ENCODE measurements around the gene TMEM123. TPM values are rescaled to one million over a fixed set of nuclear protein-coding genes. Genes with fewer than 3 reads are reported as not detected.

The TMEM123 gene
- total RNA-seq, 1 donor: 91.9 TPM

- no peak overlapping the region for H2AFZ ChIP-seq (ENCODE audit: low read length)
- no peak overlapping the region for H3K4me3 ChIP-seq (ENCODE audit: insufficient read depth, low read length)
- H3K4me1 ChIP-seq (ENCODE audit: insufficient read depth, low read length): peaks cover 8% of the 10 kb centered on the region
- H3K9me3 ChIP-seq (ENCODE audit: low read depth, low read length): no peaks in the 10 kb centered on the region
- DNase-seq (ENCODE audit: insufficient read length, low spot score, missing footprints): no peak
- H3K4me2 ChIP-seq (ENCODE audit: insufficient read depth, low read length): no peak overlapping the region
- H3K79me2 ChIP-seq (ENCODE audit: insufficient read depth, low read length): peaks cover 45% of the 10 kb centered on the region
- no peak for TF ChIP-seq CTCF (IDR thresholded peaks at IDR 0.05; ENCODE audit: extremely low read depth, low read depth, low read length)
- peaks cover 58% of the 10 kb centered on the region for H3K36me3 ChIP-seq (ENCODE audit: insufficient read depth, low read length)
- no peaks in the 10 kb centered on the region for H3K27me3 ChIP-seq (ENCODE audit: insufficient read depth, low read length)
- no peak overlapping the region for H3K27ac ChIP-seq (ENCODE audit: low read depth, low read length)
- no peaks in the 10 kb centered on the region for H4K20me1 ChIP-seq (ENCODE audit: insufficient read depth, low read length)
Observed at GRCh38 chr11:102399189-102399588, 53.4 kb downstream of the TMEM123 start.

GRCh38 chr11:102398297-102398696 lies 54.3 kb downstream of the TMEM123 start:
- Histone ChIP-seq H4K20me1 (ENCODE audit: insufficient read depth, low read length) (peaks cover 1% of the 10 kb centered on the region), H3K9me3 (ENCODE audit: low read depth, low read length) (no peaks in the 10 kb centered on the region), H3K4me2 (ENCODE audit: insufficient read depth, low read length) (no peak overlapping the region), H3K79me2 (ENCODE audit: insufficient read depth, low read length) (peaks cover 51% of the 10 kb centered on the region), H2AFZ (ENCODE audit: low read length) (no peak overlapping the region), H3K4me1 (ENCODE audit: insufficient read depth, low read length) (peaks cover 8% of the 10 kb centered on the region), H3K4me3 (ENCODE audit: insufficient read depth, low read length) (no peak overlapping the region), H3K36me3 (ENCODE audit: insufficient read depth, low read length) (peaks cover 61% of the 10 kb centered on the region), H3K27me3 (ENCODE audit: insufficient read depth, low read length) (no peaks in the 10 kb centered on the region), H3K27ac (ENCODE audit: low read depth, low read length) (no peak overlapping the region)
- TF ChIP-seq CTCF (IDR thresholded peaks at IDR 0.05; ENCODE audit: extremely low read depth, low read depth, low read length): no peak
- DNase-seq (ENCODE audit: insufficient read length, low spot score, missing footprints): no peak

- peaks cover 8% of the 10 kb centered on the region for H3K4me1 ChIP-seq (ENCODE audit: insufficient read depth, low read length)
Observed at GRCh38 chr11:102396708-102397563, 55.6 kb downstream of the TMEM123 start.

More at GRCh38 chr11:102396708-102397563, 55.6 kb downstream of the TMEM123 start:
- Histone ChIP-seq H3K36me3 (ENCODE audit: insufficient read depth, low read length) (peaks cover 67% of the 10 kb centered on the region), H4K20me1 (ENCODE audit: insufficient read depth, low read length) (peaks cover 10% of the 10 kb centered on the region), H2AFZ (ENCODE audit: low read length) (no peak overlapping the region), H3K9me3 (ENCODE audit: low read depth, low read length) (no peaks in the 10 kb centered on the region), H3K4me2 (ENCODE audit: insufficient read depth, low read length) (no peak overlapping the region), H3K4me3 (ENCODE audit: insufficient read depth, low read length) (no peak overlapping the region), H3K79me2 (ENCODE audit: insufficient read depth, low read length) (peaks cover 57% of the 10 kb centered on the region), H3K27me3 (ENCODE audit: insufficient read depth, low read length) (no peaks in the 10 kb centered on the region), H3K27ac (ENCODE audit: low read depth, low read length) (no peak overlapping the region)
- TF ChIP-seq CTCF (IDR thresholded peaks at IDR 0.05; ENCODE audit: extremely low read depth, low read depth, low read length): no peak
- DNase-seq (ENCODE audit: insufficient read length, low spot score, missing footprints): no peak

All from osteoblast (primary cell).